KOPT-K1 (cell line): Measurements from ENCODE around the gene ASIC5.
"Not testable (repeated sequence)": the region's sequence is repeated elsewhere in the genome, so short reads cannot be mapped to it uniquely, and the experiment has no call there.

ENCODE experiments used
- H3K27ac ChIP-seq: fragments of 200-600 bp; sonication (generic); 2 replicates; pipeline ENCODE4 v1.5.1; 2016; ENCODE audit warnings: antibody characterized with exemption, mild to moderate bottlenecking, low read depth, low read length; ENCODE audit not compliant: poor library complexity, severe bottlenecking
- H3K36me3 ChIP-seq: fragments of 200-600 bp; sonication (generic); 2 replicates; pipeline ENCODE4 v1.5.1; 2017; ENCODE audit warnings: antibody characterized with exemption, mild to moderate bottlenecking, low read length, moderate library complexity; ENCODE audit not compliant: insufficient read depth
- H3K9me3 ChIP-seq: fragments of 200-600 bp; sonication (generic); 2 replicates; pipeline ENCODE4 v1.5.1; 2017; ENCODE audit warnings: antibody characterized with exemption, low read length, mild to moderate bottlenecking; ENCODE audit not compliant: insufficient read depth, poor library complexity, severe bottlenecking

Gene ASIC5, protein sequence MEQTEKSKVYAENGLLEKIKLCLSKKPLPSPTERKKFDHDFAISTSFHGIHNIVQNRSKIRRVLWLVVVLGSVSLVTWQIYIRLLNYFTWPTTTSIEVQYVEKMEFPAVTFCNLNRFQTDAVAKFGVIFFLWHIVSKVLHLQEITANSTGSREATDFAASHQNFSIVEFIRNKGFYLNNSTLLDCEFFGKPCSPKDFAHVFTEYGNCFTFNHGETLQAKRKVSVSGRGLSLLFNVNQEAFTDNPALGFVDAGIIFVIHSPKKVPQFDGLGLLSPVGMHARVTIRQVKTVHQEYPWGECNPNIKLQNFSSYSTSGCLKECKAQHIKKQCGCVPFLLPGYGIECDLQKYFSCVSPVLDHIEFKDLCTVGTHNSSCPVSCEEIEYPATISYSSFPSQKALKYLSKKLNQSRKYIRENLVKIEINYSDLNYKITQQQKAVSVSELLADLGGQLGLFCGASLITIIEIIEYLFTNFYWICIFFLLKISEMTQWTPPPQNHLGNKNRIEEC

DNA sequence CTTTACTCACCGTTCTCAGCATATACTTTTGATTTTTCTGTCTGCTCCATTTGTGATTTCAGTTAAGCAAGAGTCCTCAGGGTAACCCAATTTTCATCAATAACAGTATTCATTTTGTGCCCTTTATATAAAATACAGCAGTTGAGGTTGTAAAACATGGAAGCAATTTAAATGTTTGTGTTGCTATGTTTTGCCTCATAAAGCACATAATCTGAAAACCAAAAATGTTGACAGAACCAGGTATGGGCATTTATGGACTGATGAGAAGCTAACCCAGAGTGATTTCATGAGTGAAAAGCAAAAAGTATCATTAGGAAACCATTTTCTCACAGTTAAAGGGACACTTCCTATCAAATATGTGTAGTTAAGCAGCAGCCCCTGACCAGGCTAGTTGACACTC lies at the start of gene ASIC5:
Gene ASIC5 (minus strand): TSS at position 101 of the 400 bp plus-strand sequence. CDS start 51 bp downstream, at position 50.
- peaks cover 14% of the 10 kb centered on the region for H3K9me3 ChIP-seq
- H3K27ac ChIP-seq, result no peak within 1 kb of the TSS
- no peaks in the 10 kb centered on the region for H3K36me3 ChIP-seq

DNA sequence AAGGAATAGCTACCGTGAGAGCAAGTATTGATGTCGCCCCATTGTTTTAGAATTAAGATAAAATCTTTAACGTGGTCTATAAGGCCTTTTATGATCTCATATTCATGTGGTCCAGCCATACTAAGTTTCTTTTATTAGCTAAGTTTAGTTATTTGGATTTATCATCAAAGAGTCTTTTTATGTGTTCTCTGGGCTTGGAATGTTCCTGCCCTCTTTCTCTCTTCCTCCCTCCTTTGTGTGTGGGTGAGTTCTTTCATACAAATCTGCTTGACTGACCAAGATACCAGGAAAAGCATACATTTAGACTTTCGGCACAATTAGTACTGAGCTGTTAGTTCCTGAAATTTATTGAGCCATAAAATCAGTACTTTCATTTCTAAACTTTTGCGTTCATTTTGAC lies 48.7 kb upstream of the ASIC5 start:
- no peak overlapping the region for H3K27ac ChIP-seq
- H3K9me3 ChIP-seq, result no peaks in the 10 kb centered on the region
- no peaks in the 10 kb centered on the region for H3K36me3 ChIP-seq

DNA sequence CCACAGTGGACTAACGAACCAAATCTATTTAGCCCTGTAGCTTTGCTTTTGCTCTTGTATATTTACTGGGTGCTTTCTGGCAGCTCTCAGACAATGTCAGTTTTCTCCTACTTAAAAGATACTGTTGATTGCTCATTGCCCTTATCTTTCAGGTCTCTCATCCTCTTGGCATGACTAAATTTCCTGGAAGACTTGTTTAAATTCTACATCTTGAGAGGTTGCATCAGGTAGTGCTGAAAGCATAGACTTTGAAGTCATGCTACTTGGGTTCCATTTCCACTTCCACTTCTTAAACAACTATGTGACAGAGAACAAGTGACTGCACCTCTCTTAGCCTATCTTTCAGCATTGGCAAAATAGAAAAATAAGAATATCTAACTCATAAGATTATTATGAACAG lies 45.8 kb upstream of the ASIC5 start:
- Histone ChIP-seq H3K9me3 (no peaks in the 10 kb centered on the region), H3K36me3 (no peaks in the 10 kb centered on the region), H3K27ac (no peak overlapping the region)

DNA sequence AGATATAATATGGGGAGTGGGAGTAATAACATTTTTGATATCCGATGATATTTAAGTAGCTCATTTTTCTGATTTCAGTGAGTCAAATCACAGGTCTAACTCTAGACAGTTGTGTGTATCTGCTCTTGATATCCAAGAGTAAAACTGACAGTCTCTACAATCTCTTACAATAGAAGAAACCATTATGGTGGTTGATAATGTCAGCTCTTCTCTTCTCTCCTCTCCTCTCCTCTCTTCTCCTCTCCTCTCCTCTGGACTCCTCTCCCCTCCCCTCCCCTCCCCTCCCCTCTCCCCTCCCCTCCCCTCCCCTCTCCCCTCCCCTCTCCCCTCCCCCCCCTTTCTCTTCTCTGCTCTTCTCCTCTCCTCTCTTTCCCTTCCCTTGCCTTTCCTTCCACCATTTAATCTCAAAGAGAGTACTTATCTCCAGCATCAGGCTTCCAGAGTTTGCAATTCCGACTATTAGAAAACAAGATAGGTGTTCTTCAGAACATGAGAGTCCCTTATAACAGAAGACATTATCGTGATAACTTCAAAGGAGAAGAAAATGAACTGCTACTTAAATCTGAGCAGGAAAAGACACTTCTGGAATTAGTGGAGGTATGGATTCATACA lies 43.6 kb upstream of the ASIC5 start:
- Histone ChIP-seq H3K27ac (no peak overlapping the region), H3K9me3 (no peaks in the 10 kb centered on the region), H3K36me3 (no peaks in the 10 kb centered on the region)

DNA sequence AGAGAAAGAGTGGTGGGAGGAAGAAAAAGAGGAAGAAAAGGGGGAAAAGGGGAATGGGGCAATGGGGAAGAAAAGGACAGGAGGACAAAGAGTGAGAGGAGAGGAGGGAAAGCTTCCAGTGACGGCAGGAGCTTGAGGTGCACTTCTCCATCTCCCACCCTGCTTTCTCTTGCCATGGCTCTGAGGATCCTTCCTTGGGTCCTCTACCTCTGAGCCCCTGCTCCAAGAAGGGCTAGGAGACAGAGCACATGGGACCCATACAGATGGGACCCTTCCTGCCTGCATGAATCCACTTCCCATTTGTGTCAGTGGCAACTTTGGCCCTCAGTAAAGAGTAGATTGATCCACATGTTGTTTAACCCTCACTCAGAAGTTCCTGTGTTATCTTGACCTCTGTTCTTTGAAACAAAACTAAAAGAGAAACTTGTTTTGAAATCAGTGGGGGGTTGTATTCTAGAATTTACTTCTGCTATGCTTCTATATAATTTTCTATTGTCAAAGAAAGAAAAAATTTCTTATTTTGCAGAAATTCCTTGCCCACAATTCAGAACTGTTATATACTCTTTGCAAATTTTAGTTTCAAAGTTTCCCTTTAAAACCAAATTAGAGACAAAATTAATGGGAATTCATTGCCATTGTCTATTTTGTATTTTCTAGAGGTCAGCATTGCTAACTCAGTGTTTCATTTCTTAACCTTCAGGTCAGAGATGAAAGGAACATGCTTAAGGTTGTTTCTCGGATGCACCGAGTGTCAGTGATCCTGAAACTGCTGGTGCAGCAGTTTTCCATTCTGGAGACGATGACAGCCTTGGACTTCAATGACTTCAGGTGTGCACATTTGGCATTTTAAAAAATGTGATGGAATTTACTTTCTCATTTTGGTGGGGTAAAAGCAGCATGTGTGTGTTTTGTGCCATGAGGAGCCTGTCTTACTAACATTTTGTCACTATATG lies 42.4 kb upstream of the ASIC5 start:
- Histone ChIP-seq H3K36me3 (no peaks in the 10 kb centered on the region), H3K27ac (no peak overlapping the region), H3K9me3 (no peaks in the 10 kb centered on the region)

DNA sequence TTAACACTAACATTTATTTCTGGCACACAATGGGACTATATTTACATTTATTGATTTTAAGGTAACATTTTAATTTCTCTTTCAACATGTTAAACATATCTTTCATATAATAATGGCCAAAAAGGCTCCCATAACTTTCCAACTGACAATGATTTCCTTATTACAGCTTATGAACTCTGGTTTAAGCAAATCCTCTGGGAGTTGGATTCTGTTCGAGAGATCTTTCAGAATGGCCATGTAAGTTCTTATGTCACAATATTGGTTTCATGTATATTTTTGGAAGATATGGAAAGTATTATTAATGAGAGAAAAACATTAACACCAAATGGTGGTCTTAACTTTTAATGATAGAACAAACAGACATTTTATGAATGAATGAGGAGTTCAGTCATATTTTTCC lies 41.5 kb upstream of the ASIC5 start:
- Histone ChIP-seq H3K9me3 (no peaks in the 10 kb centered on the region), H3K27ac (no peak overlapping the region), H3K36me3 (no peaks in the 10 kb centered on the region)

DNA sequence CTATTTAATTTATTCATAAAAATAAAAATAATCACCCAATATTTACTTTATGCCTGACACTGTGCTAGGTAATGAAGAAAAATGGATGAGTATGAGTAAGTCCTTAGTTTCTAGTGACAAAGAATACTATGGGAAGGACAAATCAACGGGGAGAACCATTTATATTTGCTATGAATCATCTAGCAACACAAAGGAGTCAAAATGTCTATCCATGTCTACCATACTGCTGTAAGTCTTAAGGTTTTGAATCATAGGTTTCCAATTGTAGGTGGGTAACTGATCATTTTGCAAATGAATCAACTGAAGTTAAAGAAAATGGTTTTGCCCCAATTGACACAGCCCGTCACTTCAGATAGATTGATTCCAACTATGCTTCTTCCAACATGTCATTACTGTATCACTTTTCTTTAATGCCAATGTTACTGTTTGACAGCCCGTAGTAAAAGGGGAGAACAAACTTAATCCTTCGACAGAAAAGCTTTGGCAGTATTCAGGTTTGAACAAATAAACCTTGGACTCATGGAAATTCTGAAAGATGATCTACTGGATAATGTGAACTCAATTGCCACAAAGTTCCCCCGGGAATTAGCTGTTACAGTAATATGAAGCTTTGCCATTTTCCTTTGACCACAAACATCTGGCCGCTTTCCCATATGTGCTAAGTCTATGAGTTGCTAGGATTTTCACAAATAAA lies 40.6 kb upstream of the ASIC5 start:
- Histone ChIP-seq H3K27ac (no peak overlapping the region), H3K36me3 (no peaks in the 10 kb centered on the region), H3K9me3 (no peaks in the 10 kb centered on the region)

DNA sequence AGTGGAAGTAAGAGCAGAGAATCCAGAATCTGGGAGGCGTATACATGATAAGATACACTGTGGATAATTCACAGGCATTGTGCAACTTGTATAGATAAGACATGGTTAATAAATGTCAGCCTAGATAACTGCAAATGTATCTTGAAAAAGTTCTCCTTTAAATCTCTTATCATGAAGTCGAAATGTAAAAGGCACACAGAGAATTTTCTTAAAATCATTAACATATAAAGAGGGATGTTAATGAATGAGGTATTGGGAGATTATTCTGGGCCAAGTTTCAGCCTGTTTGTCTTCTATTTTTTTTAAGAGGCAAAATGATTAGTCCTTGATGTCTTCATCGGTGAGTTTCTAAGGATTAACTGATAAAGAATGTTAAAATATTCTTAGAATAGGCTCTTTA lies 38.3 kb upstream of the ASIC5 start:
- H3K9me3 ChIP-seq, result no peaks in the 10 kb centered on the region
- no peak overlapping the region for H3K27ac ChIP-seq
- no peaks in the 10 kb centered on the region for H3K36me3 ChIP-seq

DNA sequence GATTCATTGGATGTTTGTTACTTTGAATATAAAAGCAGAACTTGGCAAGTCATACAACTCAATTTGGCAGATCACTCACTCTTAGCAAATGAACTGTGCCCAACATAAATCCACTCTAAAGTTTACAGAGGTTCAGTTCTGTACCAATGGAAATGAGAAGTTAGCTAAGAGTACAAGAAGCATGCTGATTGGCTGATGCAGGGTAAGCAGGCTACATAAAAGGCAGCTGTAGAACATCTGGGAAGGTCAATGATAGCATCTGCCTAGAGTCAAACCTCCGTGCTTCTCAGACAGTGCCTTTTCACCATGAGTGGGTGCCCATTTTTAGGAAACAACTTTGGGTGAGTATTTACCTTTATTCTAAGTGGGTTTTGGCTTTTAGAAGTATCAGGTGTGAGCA lies 37.4 kb upstream of the ASIC5 start, which contains the start of gene TDO2:
Gene TDO2 (plus strand): TSS at position 244 of the 400 bp plus-strand sequence. CDS start 63 bp downstream, at position 307.
- Histone ChIP-seq H3K27ac (no peak within 1 kb of the TSS), H3K36me3 (no peaks in the 10 kb centered on the region), H3K9me3 (no peaks in the 10 kb centered on the region)

DNA sequence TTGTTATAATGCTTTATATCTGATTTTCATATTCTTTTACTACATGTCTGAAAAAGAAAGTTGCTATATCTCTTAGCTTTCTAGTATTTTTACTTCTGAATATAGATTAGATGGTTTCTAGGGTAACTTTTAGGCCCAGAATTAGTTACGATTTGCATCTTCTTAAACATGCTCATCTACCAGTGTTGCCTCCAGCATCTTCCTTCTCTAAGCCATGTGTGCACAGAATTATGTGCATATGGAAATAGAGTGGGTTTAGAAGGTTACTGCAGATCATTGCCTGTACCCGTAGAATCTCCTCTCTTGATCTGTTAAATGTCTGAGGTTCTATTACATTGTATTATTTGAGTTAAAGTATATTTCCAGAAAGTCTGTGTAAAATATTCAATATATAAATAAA lies 34.9 kb upstream of the ASIC5 start:
- Histone ChIP-seq H3K36me3 (no peaks in the 10 kb centered on the region), H3K27ac (no peak overlapping the region), H3K9me3 (no peaks in the 10 kb centered on the region)

DNA sequence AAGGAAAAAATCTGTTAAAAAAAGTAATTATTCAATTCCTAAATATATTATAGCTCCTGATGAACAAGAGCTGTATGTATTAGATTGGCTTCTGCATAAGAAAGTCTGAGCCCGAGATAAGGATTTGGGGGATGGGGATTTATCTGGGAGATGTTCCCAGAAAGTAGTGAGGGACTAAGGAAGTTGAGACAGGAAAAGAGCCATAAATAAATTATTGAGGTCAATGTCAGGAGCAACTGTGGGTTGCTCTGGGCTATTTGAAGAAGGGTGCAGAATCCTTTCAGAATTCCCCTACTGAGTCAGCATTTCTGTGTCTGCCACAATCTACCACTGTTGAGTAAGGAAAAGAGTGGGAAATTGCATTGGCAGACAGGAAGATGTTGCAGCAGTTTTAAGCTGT lies 34.3 kb upstream of the ASIC5 start:
- Histone ChIP-seq H3K27ac (no peak overlapping the region), H3K9me3 (no peaks in the 10 kb centered on the region)

DNA sequence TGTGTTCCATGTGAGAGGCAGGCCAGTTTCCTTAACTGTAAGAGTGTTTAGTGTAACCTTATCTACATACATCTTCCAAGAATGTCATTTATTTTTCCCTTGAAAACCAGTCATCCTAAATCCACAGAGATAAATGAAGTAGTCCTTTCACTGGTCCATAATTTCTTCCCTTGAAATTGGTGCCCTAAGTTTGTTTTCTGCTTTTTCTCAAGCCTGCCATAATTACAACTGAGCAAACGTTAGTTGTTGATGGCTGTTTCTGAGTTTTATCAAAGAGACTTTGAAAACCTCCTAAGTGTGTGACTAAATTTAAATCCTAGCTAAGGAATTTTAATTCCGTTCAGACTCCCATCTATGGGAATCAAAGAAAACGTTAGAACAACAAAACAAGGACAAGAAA lies 33.8 kb upstream of the ASIC5 start:
- H3K27ac ChIP-seq, result no peak overlapping the region
- H3K36me3 ChIP-seq, result no peaks in the 10 kb centered on the region
- H3K9me3 ChIP-seq, result no peaks in the 10 kb centered on the region

More for the DNA sequence above, 34.3 kb upstream of the ASIC5 start:
- no peaks in the 10 kb centered on the region for H3K36me3 ChIP-seq

DNA sequence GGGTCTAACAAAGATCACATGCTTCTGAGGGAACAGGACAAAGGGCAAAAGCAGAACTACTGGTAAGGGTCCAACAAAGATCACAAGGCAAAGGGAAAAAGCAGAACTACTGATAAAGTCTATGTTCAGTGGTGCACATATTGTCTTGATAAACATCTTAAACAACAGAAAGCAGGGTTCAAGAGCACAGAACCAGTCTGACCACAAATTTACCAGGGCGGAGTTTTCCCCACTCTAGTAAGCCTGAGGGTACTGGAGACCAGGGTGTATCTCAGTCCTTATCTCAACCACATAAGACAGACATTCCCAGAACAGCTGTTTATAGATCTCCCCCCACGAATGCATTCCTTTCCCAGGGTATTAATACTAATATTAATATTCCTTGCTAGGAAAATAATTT lies 32.3 kb upstream of the ASIC5 start:
- not testable (repeated sequence) for H3K27ac ChIP-seq, H3K9me3 ChIP-seq, H3K36me3 ChIP-seq

DNA sequence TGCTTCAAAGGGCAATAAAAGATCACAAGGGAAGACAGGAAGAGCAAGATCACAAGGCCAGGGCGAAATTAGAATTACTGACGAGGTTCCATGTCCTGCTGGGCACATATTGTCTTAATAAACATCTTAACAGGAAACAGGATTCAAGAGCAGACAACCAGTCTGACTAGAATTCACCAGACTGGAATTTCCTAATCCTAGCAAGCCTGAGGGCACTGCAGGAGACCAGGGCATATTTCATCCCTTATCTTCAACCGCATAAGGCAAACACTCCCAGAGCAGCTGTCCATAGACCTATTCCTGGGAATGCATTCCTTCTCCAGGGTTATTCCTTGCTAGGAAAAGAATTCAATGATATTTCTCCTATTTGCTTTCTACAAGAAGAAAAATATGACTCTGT lies 25.0 kb upstream of the ASIC5 start:
- Histone ChIP-seq H3K27ac (no peak overlapping the region), H3K36me3 (no peaks in the 10 kb centered on the region), H3K9me3 (no peaks in the 10 kb centered on the region)
